GM12892 (cell line): Measurements from ENCODE around the gene IGSF22.
A peak's percentile ranks its signal among the peaks of the same experiment; 100 is the strongest.

Experiments used
- DNase-seq: peaks from one replicate; pipeline ENCODE4 v3.0.0; 2011; ENCODE audit not compliant: insufficient read length
- FAIRE-seq: peaks from 2 replicates; lab custom pipeline; 2011; peaks lifted over from hg19 to GRCh38; lab: Jason Lieb, UNC
- POLR2A ChIP-seq: IDR thresholded peaks from 2 replicates; pipeline ENCODE4 v1.6.1; 2011; ENCODE audit warnings: low read depth, low read length, control low read depth
- POLR2AphosphoS5 ChIP-seq: IDR thresholded peaks from 2 replicates; pipeline ENCODE4 v1.6.1; 2011; ENCODE audit warnings: low read depth, low read length, control low read depth
- TAF1 ChIP-seq: IDR thresholded peaks from 2 replicates; pipeline ENCODE4 v1.6.1; 2011; ENCODE audit warnings: low read depth, mild to moderate bottlenecking, control low read depth, low read length, borderline replicate concordance

Gene IGSF22

GRCh38 chr11:18765554-18765953 is 39.6 kb upstream of the IGSF22 start:
- no peak for FAIRE-seq
- no peak for TF ChIP-seq POLR2AphosphoS5
- TF ChIP-seq TAF1: no peak
- no peak for TF ChIP-seq POLR2A
- DNase-seq: no peak

GRCh38 chr11:18761741-18762140 is 35.8 kb upstream of the IGSF22 start:
- DNase-seq: no peak
- FAIRE-seq: no peak
- TF ChIP-seq TAF1: no peak
- no peak for TF ChIP-seq POLR2AphosphoS5
- no peak for TF ChIP-seq POLR2A

GRCh38 chr11:18761144-18761543 is 35.2 kb upstream of the IGSF22 start:
- TF ChIP-seq POLR2A (no peak), TAF1 (no peak), POLR2AphosphoS5 (no peak)
- DNase-seq (no peak), FAIRE-seq (no peak)

- TF ChIP-seq POLR2AphosphoS5: no peak
- no peak for FAIRE-seq
These were observed 31.8 kb upstream of the IGSF22 start for GRCh38 chr11:18757811-18758210.

GRCh38 chr11:18756889-18757288 is 30.9 kb upstream of the IGSF22 start:
- TF ChIP-seq POLR2AphosphoS5: no peak
- no peak for TF ChIP-seq POLR2A
- no peak for TF ChIP-seq TAF1
- DNase-seq: no peak
- FAIRE-seq: no peak

More at GRCh38 chr11:18757811-18758210, 31.8 kb upstream of the IGSF22 start:
- no peak for DNase-seq

- DNase-seq (no peak), FAIRE-seq (peak; percentile 63)
- no peak for TF ChIP-seq TAF1
- no peak for TF ChIP-seq POLR2A
- TF ChIP-seq POLR2AphosphoS5: no peak
These were observed 28.3 kb upstream of the IGSF22 start for GRCh38 chr11:18754308-18754707.

- TF ChIP-seq POLR2AphosphoS5 (no peak), POLR2A (no peak), TAF1 (no peak)
- DNase-seq (no peak), FAIRE-seq (no peak)
These were observed 26.5 kb upstream of the IGSF22 start for GRCh38 chr11:18752502-18752901.

GRCh38 chr11:18750944-18751343 is 25.0 kb upstream of the IGSF22 start:
- TF ChIP-seq TAF1 (no peak), POLR2AphosphoS5 (no peak), POLR2A (no peak)
- no peak for DNase-seq
- no peak for FAIRE-seq

GRCh38 chr11:18749681-18750319 is 23.8 kb upstream of the IGSF22 start:
- FAIRE-seq: no peak
- TF ChIP-seq POLR2A (no peak), TAF1 (no peak), POLR2AphosphoS5 (no peak)
- no peak for DNase-seq

GRCh38 chr11:18748766-18749365 is 22.9 kb upstream of the IGSF22 start:
- FAIRE-seq: no peak
- TF ChIP-seq TAF1 (no peak), POLR2A (no peak), POLR2AphosphoS5 (no peak)
- no peak for DNase-seq

- TF ChIP-seq POLR2A (no peak), TAF1 (no peak), POLR2AphosphoS5 (no peak)
- DNase-seq: no peak
- FAIRE-seq: no peak
These were observed 19.3 kb upstream of the IGSF22 start for GRCh38 chr11:18745251-18745650.

- TF ChIP-seq TAF1: no peak
- TF ChIP-seq POLR2AphosphoS5: no peak
- TF ChIP-seq POLR2A: no peak
- FAIRE-seq (no peak), DNase-seq (no peak)
These were observed 18.0 kb upstream of the IGSF22 start for GRCh38 chr11:18743900-18744514.

- no peak for FAIRE-seq
- TF ChIP-seq TAF1: no peak
- no peak for TF ChIP-seq POLR2A
- TF ChIP-seq POLR2AphosphoS5: no peak
- DNase-seq: no peak
These were observed 17.4 kb upstream of the IGSF22 start for GRCh38 chr11:18743365-18743764.
